ENCODE measurements around the gene CACUL1. TPM values are rescaled to one million over a fixed set of nuclear protein-coding genes. Genes with fewer than 3 reads are reported as not detected.

CACUL1 gene
- total RNA-seq, 4 donors from 2014 or later: 13.1 to 29.1 (median 23.2) TPM

DNA sequence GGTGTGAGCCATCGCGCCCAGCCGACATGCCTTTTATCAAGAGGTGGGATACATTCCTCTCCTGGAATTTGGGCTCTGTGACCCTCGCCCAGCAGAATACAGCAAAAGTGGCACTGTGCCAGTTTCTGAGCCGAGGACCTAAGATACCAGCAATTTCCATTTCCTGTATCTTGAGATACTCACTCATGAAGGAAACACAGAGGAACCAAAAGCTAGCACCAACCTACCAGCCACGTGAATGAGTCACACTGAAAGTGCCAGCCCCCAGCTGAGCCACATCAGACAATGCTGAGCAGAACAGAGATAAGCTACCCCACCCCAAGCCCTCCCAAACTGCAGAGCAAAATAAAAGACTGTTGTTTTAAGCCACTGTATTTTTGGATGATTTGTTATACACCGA is 56.3 kb downstream of the CACUL1 start:
- TF ChIP-seq POLR2AphosphoS5 (IDR thresholded peaks at IDR 0.05) (no peak), POLR2A (IDR thresholded peaks at IDR 0.05) (no peak), EP300 (IDR thresholded peaks at IDR 0.05; ENCODE audit: low read depth) (no peak)
- TF ChIP-seq, protein P1, sequence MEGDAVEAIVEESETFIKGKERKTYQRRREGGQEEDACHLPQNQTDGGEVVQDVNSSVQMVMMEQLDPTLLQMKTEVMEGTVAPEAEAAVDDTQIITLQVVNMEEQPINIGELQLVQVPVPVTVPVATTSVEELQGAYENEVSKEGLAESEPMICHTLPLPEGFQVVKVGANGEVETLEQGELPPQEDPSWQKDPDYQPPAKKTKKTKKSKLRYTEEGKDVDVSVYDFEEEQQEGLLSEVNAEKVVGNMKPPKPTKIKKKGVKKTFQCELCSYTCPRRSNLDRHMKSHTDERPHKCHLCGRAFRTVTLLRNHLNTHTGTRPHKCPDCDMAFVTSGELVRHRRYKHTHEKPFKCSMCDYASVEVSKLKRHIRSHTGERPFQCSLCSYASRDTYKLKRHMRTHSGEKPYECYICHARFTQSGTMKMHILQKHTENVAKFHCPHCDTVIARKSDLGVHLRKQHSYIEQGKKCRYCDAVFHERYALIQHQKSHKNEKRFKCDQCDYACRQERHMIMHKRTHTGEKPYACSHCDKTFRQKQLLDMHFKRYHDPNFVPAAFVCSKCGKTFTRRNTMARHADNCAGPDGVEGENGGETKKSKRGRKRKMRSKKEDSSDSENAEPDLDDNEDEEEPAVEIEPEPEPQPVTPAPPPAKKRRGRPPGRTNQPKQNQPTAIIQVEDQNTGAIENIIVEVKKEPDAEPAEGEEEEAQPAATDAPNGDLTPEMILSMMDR (IDR thresholded peaks at IDR 0.05): no peak
- 50 to 63% methylated on average over 1 to 7 of the region's 7 CpGs for WGBS, 2 donors (ENCODE audit: low coverage in 1 of 2)
- in situ Hi-C loops (cut with MboI; ENCODE audit: low pct_ligation_motif_present in 1 of 4, low pct_unique_long_range_greater_than_20kb in 1 of 4, low sequenced_read_pairs in 3 of 4): no loop called here

DNA sequence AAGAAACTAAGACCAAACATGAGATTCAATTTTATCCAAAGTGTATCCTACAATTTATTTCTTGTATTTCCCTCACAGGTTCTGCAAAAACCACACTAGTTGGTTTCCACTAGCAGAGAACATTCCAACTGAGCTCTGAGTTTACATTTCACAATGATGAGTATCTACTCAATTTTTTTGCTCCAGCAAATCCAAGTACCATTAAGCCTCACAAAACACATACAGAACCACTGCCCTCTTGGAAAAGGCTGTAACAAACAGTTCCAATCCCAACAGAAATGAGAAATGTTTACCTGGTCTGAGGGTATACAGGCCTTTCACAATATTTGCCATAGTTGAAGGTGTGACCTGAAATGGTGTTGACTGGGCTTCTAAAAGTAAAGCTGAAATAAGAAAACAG is 59.9 kb downstream of the CACUL1 start:
- no peak for DNase-seq
- intact Hi-C loops (cut with DNase I; ENCODE audit: low total_unique reads) (no loop called here), in situ Hi-C loops (cut with MboI; ENCODE audit: low pct_ligation_motif_present in 1 of 4, low pct_unique_long_range_greater_than_20kb in 1 of 4, low sequenced_read_pairs in 3 of 4) (no loop called here)
- Histone ChIP-seq H3K4me3 (no peak overlapping the region), H3K27me3 (no peaks in the 10 kb centered on the region), H3K9me3 (no peaks in the 10 kb centered on the region), H3K4me1 (peaks cover 0 to 24% (median 6%) of the 10 kb centered on the region in 4 donors), H3K27ac (peak overlapping the region in 3 of 4 donors; percentile 44 to 68 (median 64)), H3K36me3 (peaks cover 0 to 12% (median 0%) of the 10 kb centered on the region in 4 donors)
- TF ChIP-seq POLR2AphosphoS5 (IDR thresholded peaks at IDR 0.05) (peak in 1 of 3 donors; percentile 23), EP300 (IDR thresholded peaks at IDR 0.05; ENCODE audit: low read depth) (no peak), POLR2A (IDR thresholded peaks at IDR 0.05) (no peak)

More for the DNA sequence above, 56.3 kb downstream of the CACUL1 start:
- H3K27ac ChIP-seq: no peak overlapping the region
- H3K4me1 ChIP-seq: peaks cover 0 to 22% (median 6%) of the 10 kb centered on the region in 4 donors
- no peaks in the 10 kb centered on the region for H3K9me3 ChIP-seq
- peak; percentile 13 for DNase-seq
- intact Hi-C loops (cut with DNase I; ENCODE audit: low total_unique reads): no loop called here
- H3K4me3 ChIP-seq: no peak overlapping the region
- H3K27me3 ChIP-seq: no peaks in the 10 kb centered on the region
- H3K36me3 ChIP-seq: peaks cover 0 to 6% (median 0%) of the 10 kb centered on the region in 4 donors

DNA sequence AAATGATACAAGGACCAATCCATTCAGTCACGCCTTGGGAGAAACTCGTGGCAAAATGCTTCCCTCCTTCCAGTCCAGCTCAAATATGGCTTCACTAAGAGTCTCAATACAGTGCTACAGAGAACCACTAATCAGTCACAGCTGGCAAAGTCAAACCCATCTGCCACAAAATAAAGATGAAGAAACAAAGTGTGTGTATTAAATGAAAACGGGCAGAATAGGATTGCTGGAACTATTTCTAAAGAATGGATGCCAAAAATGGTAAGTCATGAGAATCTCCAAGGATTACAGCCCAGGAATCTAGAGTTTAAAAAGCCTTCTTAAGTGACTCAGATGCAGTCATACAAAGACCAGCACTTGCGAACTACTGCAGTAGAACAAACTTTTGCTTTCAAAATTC is 61.9 kb downstream of the CACUL1 start:
- TF ChIP-seq POLR2A (IDR thresholded peaks at IDR 0.05): no peak
- TF ChIP-seq, protein P1 (IDR thresholded peaks at IDR 0.05): no peak
- H3K27ac ChIP-seq: peak overlapping the region in 3 of 4 donors; percentile 44 to 68 (median 64)
- no peak overlapping the region for H3K4me3 ChIP-seq
- peaks cover 0 to 11% (median 0%) of the 10 kb centered on the region in 4 donors for H3K4me1 ChIP-seq
- WGBS, 2 donors (ENCODE audit: low coverage in 1 of 2): 70 to 71% methylated on average over 4 of the region's 4 CpGs
- in situ Hi-C loops (cut with MboI; ENCODE audit: low pct_ligation_motif_present in 1 of 4, low pct_unique_long_range_greater_than_20kb in 1 of 4, low sequenced_read_pairs in 3 of 4): no loop called here
- peaks cover 0 to 12% (median 0%) of the 10 kb centered on the region in 4 donors for H3K36me3 ChIP-seq
- no peaks in the 10 kb centered on the region for H3K27me3 ChIP-seq
- intact Hi-C loops (cut with DNase I; ENCODE audit: low total_unique reads): no loop called here
- H3K9me3 ChIP-seq: no peaks in the 10 kb centered on the region
- DNase-seq: no peak

DNA sequence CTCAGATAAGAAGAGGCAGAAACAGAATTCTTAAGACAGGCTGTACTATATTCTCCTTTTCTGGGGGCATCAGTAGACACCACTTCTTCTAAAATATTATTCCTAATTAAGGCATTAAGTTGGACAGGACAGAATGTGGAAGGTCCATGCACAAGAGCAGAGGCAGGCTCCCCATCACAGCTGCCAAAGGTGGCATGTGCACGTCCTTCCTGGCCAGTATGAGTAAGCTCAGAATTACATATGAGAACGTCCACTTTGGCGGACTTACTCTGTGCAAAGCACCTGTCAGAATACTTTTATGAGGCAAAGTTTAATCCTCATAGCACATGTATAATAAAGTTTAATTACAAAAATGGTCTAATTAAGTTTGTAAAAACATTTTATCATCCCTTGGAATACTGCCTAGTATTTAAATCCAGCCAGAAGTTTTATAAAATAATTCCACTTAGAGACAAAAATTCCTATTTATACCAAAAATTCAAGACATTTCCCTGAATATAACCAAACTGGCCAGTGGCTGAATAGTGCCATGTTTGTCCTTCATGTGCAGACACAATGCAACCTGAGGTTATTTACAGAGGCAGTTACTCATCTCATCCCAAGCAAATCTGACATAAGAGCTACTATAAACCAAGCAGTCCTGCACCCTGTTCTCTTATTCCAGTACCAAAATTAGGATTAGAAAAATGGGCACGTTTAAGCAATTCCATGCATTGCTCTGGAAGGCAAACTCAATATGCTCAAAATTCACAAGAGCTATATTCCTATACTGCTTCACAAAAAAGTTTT is 65.5 kb downstream of the CACUL1 start:
- intact Hi-C loops (cut with DNase I; ENCODE audit: low total_unique reads) (no loop called here), in situ Hi-C loops (cut with MboI; ENCODE audit: low pct_ligation_motif_present in 1 of 4, low pct_unique_long_range_greater_than_20kb in 1 of 4, low sequenced_read_pairs in 3 of 4) (no loop called here)
- Histone ChIP-seq H3K9me3 (no peaks in the 10 kb centered on the region), H3K27me3 (no peaks in the 10 kb centered on the region), H3K4me1 (peaks cover 0 to 10% (median 0%) of the 10 kb centered on the region in 4 donors), H3K27ac (no peak overlapping the region), H3K4me3 (no peak overlapping the region), H3K36me3 (peaks cover 0 to 25% (median 0%) of the 10 kb centered on the region in 4 donors)
- DNase-seq: no peak
- 53 to 84% methylated on average over 3 to 4 of the region's 4 CpGs for WGBS, 2 donors (ENCODE audit: low coverage in 1 of 2)
- TF ChIP-seq POLR2A (IDR thresholded peaks at IDR 0.05) (no peak), EP300 (IDR thresholded peaks at IDR 0.05; ENCODE audit: low read depth) (no peak)
- TF ChIP-seq, protein P1 (IDR thresholded peaks at IDR 0.05): no peak

Measured in transverse colon (tissue), 4 donors.